ENCODE results near the gene HOTAIR.
A peak's percentile ranks its signal among the peaks of the same experiment; 100 is the strongest.

Gene HOTAIR

DNA sequence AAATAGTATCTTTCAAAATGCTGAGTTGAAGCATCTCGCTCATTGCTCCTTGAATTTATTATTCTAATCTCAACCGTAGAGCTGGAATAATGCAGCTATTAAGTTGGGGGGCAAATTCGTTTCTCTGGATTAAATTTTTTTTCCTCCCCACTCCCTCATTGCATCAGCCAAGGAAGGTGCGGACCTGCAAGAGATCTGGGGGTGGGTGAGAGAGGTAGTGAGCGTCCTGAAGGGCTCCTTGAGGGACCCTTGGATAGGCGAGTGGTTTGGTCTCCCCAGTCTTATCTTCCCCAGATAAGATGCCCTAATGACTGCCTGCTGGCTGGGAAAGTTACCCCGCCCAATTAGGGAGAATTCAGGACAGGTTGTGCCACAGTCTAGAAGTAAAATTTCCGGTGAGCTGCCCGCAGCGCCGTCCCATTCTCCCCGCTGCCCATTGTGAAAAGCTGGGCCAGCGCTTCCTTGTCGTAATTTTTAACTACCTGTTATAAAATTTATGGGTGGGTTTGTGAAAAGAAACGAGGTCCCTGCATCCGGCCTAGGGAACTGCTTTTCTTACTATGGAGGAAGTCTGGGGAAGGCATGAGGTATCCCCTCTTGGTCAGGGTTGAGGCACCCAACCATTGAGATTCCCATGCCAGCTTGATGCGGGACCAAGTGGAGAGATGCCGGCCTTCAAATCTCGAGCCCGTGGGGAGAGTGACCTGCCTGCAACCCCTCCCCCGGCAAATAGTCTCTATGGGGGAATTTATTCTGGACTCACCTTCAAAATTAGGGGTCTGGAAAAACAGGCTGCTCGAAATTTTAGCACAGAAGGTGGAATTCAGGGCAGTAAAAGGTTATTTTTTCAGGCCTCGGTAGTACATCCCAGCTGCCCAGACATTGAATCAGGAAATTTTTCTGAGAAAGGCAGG, 40.5 kb upstream of the HOTAIR start:
- H3K9me3 ChIP-seq (ENCODE audit: control insufficient read depth, low read length): no peaks in the 10 kb centered on the region
- H3K36me3 ChIP-seq (ENCODE audit: control insufficient read depth in 1 of 2, insufficient read depth in 2 of 2, low read depth in 1 of 2, low read length in 2 of 2): no peaks in the 10 kb centered on the region
- peak overlapping the region in 1 of 2 experiments; percentile 79 for H3K4me3 ChIP-seq (ENCODE audit: insufficient read depth in 1 of 2, low read depth in 1 of 2, low read length in 2 of 2)
- peak overlapping the region in 1 of 2 experiments; percentile 86 for H3K23ac ChIP-seq (ENCODE audit: low read length in 2 of 2)
- H4K8ac ChIP-seq (ENCODE audit: low read length): peak overlapping the region; percentile 90
- peaks cover 24% of the 10 kb centered on the region for H3K4me1 ChIP-seq (ENCODE audit: control insufficient read depth, insufficient read depth, low read depth, low read length)
- H2BK12ac ChIP-seq (ENCODE audit: low read length in 2 of 2): peak overlapping the region in 1 of 2 experiments; percentile 21
- no peak overlapping the region for H2BK15ac ChIP-seq (ENCODE audit: low read depth, poor library complexity, severe bottlenecking)
- DNase-seq: no peak
- H3K4ac ChIP-seq (ENCODE audit: low read depth in 1 of 2, low read length in 2 of 2): peak overlapping the region in 1 of 2 experiments; percentile 49
- peak overlapping the region; percentile 68 for H2BK120ac ChIP-seq (ENCODE audit: low read depth, low read length)
- peak overlapping the region; percentile 57 to 74 for H3K18ac ChIP-seq (ENCODE audit: low read depth in 1 of 2, low read length in 2 of 2)
- no peak overlapping the region for H3K14ac ChIP-seq (ENCODE audit: low read length in 2 of 2)
- WGBS: 39% methylated on average over 18 of the region's 23 CpGs
- H3K4me2 ChIP-seq (ENCODE audit: low read length, poor library complexity, severe bottlenecking): peak overlapping the region; percentile 69
- H3K9ac ChIP-seq (ENCODE audit: low read length): peak overlapping the region; percentile 96
- peak overlapping the region; percentile 98 for H3K27ac ChIP-seq (ENCODE audit: low read length, poor library complexity, severe bottlenecking)
- peak overlapping the region; percentile 76 for H4K91ac ChIP-seq (ENCODE audit: low read length)
- no peaks in the 10 kb centered on the region for H3K79me1 ChIP-seq (replicated peaks; ENCODE audit: low read length, poor library complexity, severe bottlenecking)
- peak overlapping the region; percentile 99 for H2AK5ac ChIP-seq (ENCODE audit: low read length, severe bottlenecking)
- peak overlapping the region; percentile 84 for H2BK5ac ChIP-seq (ENCODE audit: low read depth, low read length, poor library complexity, severe bottlenecking)
- no peak overlapping the region for H2AFZ ChIP-seq (ENCODE audit: low read depth, low read length)
- no peaks in the 10 kb centered on the region for H3K27me3 ChIP-seq (ENCODE audit: control insufficient read depth in 1 of 2, insufficient read depth in 1 of 2, low read length in 2 of 2)

DNA sequence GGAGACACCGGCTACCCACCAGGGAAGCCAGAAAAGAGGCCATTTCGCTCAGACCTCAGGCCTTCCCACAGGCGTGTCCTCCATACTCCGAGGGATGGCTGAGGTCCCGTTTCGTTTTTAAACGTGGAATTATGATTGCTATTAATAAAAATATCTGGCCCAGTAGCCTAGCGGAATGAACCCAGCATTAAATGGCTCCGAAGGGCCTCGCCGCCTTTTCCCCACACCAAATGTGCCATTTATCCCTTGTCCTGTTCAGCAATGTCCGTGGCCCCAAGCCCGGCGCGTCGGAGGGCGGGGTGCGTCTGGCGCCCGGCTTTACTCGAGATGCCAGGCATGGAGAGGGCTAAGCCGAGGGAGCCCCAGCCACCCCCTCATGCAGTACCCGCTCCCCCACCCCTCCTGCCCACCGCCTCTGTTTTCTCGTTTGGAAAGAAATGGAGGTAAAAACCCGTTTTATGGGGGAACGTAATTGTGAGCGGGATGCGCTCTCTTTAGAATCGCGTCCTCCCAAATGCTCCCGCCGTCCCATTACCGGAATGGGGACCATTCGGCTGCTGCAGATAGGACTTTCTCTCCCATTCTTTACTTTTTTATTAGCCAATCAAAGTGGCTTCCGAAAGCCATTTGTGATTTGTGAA, 39.7 kb upstream of the HOTAIR start:
- H3K23ac ChIP-seq (ENCODE audit: low read length in 2 of 2): peak overlapping the region in 1 of 2 experiments; percentile 92
- no peaks in the 10 kb centered on the region for H3K9me3 ChIP-seq (ENCODE audit: control insufficient read depth, low read length)
- peak overlapping the region; percentile 96 for H3K9ac ChIP-seq (ENCODE audit: low read length)
- peak overlapping the region; percentile 98 for H3K27ac ChIP-seq (ENCODE audit: low read length, poor library complexity, severe bottlenecking)
- H3K18ac ChIP-seq (ENCODE audit: low read depth in 1 of 2, low read length in 2 of 2): peak overlapping the region; percentile 91 to 96
- peak overlapping the region; percentile 97 for H2AK5ac ChIP-seq (ENCODE audit: low read length, severe bottlenecking)
- peak overlapping the region in 1 of 2 experiments; percentile 77 for H3K4me3 ChIP-seq (ENCODE audit: insufficient read depth in 1 of 2, low read depth in 1 of 2, low read length in 2 of 2)
- 14% methylated on average over 22 of the region's 36 CpGs for WGBS
- H3K36me3 ChIP-seq (ENCODE audit: control insufficient read depth in 1 of 2, insufficient read depth in 2 of 2, low read depth in 1 of 2, low read length in 2 of 2): no peaks in the 10 kb centered on the region
- H3K27me3 ChIP-seq (ENCODE audit: control insufficient read depth in 1 of 2, insufficient read depth in 1 of 2, low read length in 2 of 2): no peaks in the 10 kb centered on the region
- no peak for DNase-seq
- peak overlapping the region; percentile 88 for H2BK120ac ChIP-seq (ENCODE audit: low read depth, low read length)
- H4K91ac ChIP-seq (ENCODE audit: low read length): peak overlapping the region; percentile 70
- H3K4me1 ChIP-seq (ENCODE audit: control insufficient read depth, insufficient read depth, low read depth, low read length): peaks cover 21% of the 10 kb centered on the region
- H2BK12ac ChIP-seq (ENCODE audit: low read length in 2 of 2): peak overlapping the region; percentile 75 to 92
- H3K14ac ChIP-seq (ENCODE audit: low read length in 2 of 2): no peak overlapping the region
- peak overlapping the region; percentile 48 for H2BK5ac ChIP-seq (ENCODE audit: low read depth, low read length, poor library complexity, severe bottlenecking)
- H2BK15ac ChIP-seq (ENCODE audit: low read depth, poor library complexity, severe bottlenecking): peak overlapping the region; percentile 63
- H3K79me1 ChIP-seq (replicated peaks; ENCODE audit: low read length, poor library complexity, severe bottlenecking): no peaks in the 10 kb centered on the region
- H3K4me2 ChIP-seq (ENCODE audit: low read length, poor library complexity, severe bottlenecking): peak overlapping the region; percentile 82
- peak overlapping the region; percentile 82 to 92 for H3K4ac ChIP-seq (ENCODE audit: low read depth in 1 of 2, low read length in 2 of 2)
- peak overlapping the region; percentile 90 for H4K8ac ChIP-seq (ENCODE audit: low read length)
- H2AFZ ChIP-seq (ENCODE audit: low read depth, low read length): peak overlapping the region; percentile 72

DNA sequence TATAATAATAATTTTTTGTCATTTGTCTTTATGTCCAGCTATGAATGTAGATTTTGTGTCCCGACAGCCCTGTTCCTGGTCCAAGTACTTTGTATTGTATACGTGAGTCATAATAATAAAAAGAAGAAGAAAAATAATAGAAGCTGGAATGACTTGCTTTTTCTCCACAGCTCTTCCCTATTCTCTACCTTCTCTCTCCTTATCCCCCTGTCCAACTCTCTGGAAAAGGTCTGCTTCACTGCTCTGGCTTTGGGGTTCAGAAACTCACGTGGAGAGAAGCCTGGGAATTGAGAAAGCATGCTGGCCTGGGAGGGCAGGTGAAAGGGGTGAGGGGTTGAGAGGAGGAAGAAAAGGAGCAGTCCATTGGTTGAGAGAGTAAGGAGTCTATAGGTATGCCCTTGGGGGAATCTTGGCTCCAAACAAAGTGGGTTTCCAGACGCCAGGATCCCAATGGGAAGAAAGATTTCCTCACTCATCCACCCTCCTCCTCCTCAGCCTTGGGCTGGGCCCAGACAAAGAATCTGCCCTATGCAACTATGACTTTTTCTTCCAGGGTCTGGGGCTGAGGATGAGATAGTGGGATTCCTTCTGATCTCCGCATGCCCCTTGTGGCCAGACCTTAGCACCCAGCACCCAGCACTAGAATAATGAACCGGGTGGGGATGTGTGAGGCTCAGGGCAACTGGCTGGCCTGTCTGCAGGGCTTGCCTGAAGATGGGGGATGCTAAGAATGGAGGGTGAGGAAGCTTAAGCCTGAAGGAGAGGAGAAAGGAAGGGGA, 38.1 kb upstream of the HOTAIR start:
- H3K4me2 ChIP-seq (ENCODE audit: low read length, poor library complexity, severe bottlenecking): peak overlapping the region; percentile 57
- peaks cover 27% of the 10 kb centered on the region for H3K4me1 ChIP-seq (ENCODE audit: control insufficient read depth, insufficient read depth, low read depth, low read length)

More for the DNA sequence above, 38.1 kb upstream of the HOTAIR start:
- H3K27ac ChIP-seq (ENCODE audit: low read length, poor library complexity, severe bottlenecking): peak overlapping the region; percentile 98
- peak overlapping the region; percentile 55 to 87 for H3K18ac ChIP-seq (ENCODE audit: low read depth in 1 of 2, low read length in 2 of 2)
- peak overlapping the region in 1 of 2 experiments; percentile 77 for H3K4me3 ChIP-seq (ENCODE audit: insufficient read depth in 1 of 2, low read depth in 1 of 2, low read length in 2 of 2)
- H4K8ac ChIP-seq (ENCODE audit: low read length): peak overlapping the region; percentile 75
- H3K27me3 ChIP-seq (ENCODE audit: control insufficient read depth in 1 of 2, insufficient read depth in 1 of 2, low read length in 2 of 2): no peaks in the 10 kb centered on the region
- H2AK5ac ChIP-seq (ENCODE audit: low read length, severe bottlenecking): peak overlapping the region; percentile 38
- no peaks in the 10 kb centered on the region for H3K9me3 ChIP-seq (ENCODE audit: control insufficient read depth, low read length)
- H2BK12ac ChIP-seq (ENCODE audit: low read length in 2 of 2): peak overlapping the region; percentile 9 to 61
- H2BK15ac ChIP-seq (ENCODE audit: low read depth, poor library complexity, severe bottlenecking): no peak overlapping the region
- H2AFZ ChIP-seq (ENCODE audit: low read depth, low read length): no peak overlapping the region
- H3K4ac ChIP-seq (ENCODE audit: low read depth in 1 of 2, low read length in 2 of 2): peak overlapping the region; percentile 13 to 46
- peak overlapping the region; percentile 87 for H2BK120ac ChIP-seq (ENCODE audit: low read depth, low read length)
- WGBS: 41% methylated on average over 3 of the region's 6 CpGs
- no peaks in the 10 kb centered on the region for H3K36me3 ChIP-seq (ENCODE audit: control insufficient read depth in 1 of 2, insufficient read depth in 2 of 2, low read depth in 1 of 2, low read length in 2 of 2)
- H2BK5ac ChIP-seq (ENCODE audit: low read depth, low read length, poor library complexity, severe bottlenecking): peak overlapping the region; percentile 68
- H3K79me1 ChIP-seq (replicated peaks; ENCODE audit: low read length, poor library complexity, severe bottlenecking): no peaks in the 10 kb centered on the region
- H4K91ac ChIP-seq (ENCODE audit: low read length): peak overlapping the region; percentile 60
- H3K9ac ChIP-seq (ENCODE audit: low read length): peak overlapping the region; percentile 96
- H3K23ac ChIP-seq (ENCODE audit: low read length in 2 of 2): peak overlapping the region in 1 of 2 experiments; percentile 85
- H3K14ac ChIP-seq (ENCODE audit: low read length in 2 of 2): no peak overlapping the region
- peak; percentile 45 for DNase-seq

Data from mesenchymal stem cell (in vitro differentiated cells and primary cell).